Colonic mucosa (tissue), 4 donors: ENCODE measurements around the gene RAB40A. TPM values are rescaled to one million over a fixed set of nuclear protein-coding genes. Genes with fewer than 3 reads are reported as not detected.

Source experiments
- DNase-seq: peaks from one replicate; pipeline ENCODE4 v3.0.0-alpha.2; 2020
- H3K27ac ChIP-seq: fragments of 200-600 bp; one replicate; pipeline ENCODE4 v1.8.0; 2021
- H3K27me3 ChIP-seq: fragments of 200-600 bp; one replicate; pipeline ENCODE4 v1.8.0; 2021
- H3K36me3 ChIP-seq: fragments of 200-600 bp; one replicate; pipeline ENCODE4 v1.8.0; 2021
- H3K4me1 ChIP-seq: fragments of 200-600 bp; one replicate; pipeline ENCODE4 v1.8.0; 2021; ENCODE audit warnings: mild to moderate bottlenecking
- H3K4me3 ChIP-seq: fragments of 200-600 bp; one replicate; pipeline ENCODE4 v1.8.0; 2021
- H3K9ac ChIP-seq, 2 donors: one replicate each; pipeline ENCODE4 v1.7.0; 2013; ENCODE audit warnings: control low read depth in 2 of 2, low read depth in 2 of 2, low read length in 2 of 2
- H3K9me3 ChIP-seq: fragments of 200-600 bp; one replicate; pipeline ENCODE4 v1.8.0; 2021
- intact Hi-C: fragments of 100-400 bp; cut with DNase I; formaldehyde crosslinking; loops from one replicate; pipeline ENCODE4 v1.14.1; 2022
- total RNA-seq, 2 donors: library from RNA; stranded (reverse); fragmentation: NEBNext Ultra II Directional in 1 of 2; extraction: Animal tissue kit (Norgen Biotek cat#: 25700) in 1 of 2; gene quantifications; one replicate each; pipeline ENCODE4 v1.2.1, GENCODE V29; 2021
- TF ChIP-seq, protein P1 (sequence below): fragments of 200-600 bp; IDR thresholded peaks from one replicate; pipeline ENCODE4 v1.8.0; 2022; ENCODE audit warnings: antibody characterized with exemption, mild to moderate bottlenecking
- donor health status: healthy.
- donor health status: DM: no; HTN: no; CAD: no.
- donor health status: DM: no; HTN: no; CAD: no.

Gene RAB40A
- total RNA-seq, 2 donors from 2014 or later: 0.10 to 0.16 TPM

DNA sequence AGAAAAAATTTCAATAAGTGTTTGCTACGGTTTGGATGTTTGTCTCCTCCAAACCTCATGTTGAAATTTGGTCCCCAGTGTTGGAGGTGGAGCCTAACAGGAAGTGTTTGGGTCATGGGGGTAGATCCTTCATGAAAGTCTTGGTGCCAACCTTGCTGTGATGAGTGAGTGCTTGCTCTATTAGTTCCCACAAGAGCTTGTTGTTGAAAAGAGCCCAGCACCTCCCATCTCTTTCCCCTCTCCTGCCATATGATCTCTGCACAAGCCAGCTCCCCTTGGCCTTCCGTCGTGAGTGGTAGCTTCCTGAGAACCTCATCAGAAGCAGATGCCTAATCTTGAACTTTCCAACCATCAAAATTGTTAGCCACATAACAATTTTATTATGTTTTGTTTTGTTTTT is 10.3 kb upstream of the RAB40A start:
- H3K36me3 ChIP-seq: no peaks in the 10 kb centered on the region
- H3K9me3 ChIP-seq: no peaks in the 10 kb centered on the region
- H3K4me1 ChIP-seq: no peaks in the 10 kb centered on the region
- no peak overlapping the region for H3K27ac ChIP-seq
- no peak overlapping the region for H3K4me3 ChIP-seq
- H3K27me3 ChIP-seq: no peaks in the 10 kb centered on the region
- TF ChIP-seq, protein P1, sequence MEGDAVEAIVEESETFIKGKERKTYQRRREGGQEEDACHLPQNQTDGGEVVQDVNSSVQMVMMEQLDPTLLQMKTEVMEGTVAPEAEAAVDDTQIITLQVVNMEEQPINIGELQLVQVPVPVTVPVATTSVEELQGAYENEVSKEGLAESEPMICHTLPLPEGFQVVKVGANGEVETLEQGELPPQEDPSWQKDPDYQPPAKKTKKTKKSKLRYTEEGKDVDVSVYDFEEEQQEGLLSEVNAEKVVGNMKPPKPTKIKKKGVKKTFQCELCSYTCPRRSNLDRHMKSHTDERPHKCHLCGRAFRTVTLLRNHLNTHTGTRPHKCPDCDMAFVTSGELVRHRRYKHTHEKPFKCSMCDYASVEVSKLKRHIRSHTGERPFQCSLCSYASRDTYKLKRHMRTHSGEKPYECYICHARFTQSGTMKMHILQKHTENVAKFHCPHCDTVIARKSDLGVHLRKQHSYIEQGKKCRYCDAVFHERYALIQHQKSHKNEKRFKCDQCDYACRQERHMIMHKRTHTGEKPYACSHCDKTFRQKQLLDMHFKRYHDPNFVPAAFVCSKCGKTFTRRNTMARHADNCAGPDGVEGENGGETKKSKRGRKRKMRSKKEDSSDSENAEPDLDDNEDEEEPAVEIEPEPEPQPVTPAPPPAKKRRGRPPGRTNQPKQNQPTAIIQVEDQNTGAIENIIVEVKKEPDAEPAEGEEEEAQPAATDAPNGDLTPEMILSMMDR: no peak
- no peak for DNase-seq
- H3K9ac ChIP-seq: no peak overlapping the region
- intact Hi-C loops: no loop called here

DNA sequence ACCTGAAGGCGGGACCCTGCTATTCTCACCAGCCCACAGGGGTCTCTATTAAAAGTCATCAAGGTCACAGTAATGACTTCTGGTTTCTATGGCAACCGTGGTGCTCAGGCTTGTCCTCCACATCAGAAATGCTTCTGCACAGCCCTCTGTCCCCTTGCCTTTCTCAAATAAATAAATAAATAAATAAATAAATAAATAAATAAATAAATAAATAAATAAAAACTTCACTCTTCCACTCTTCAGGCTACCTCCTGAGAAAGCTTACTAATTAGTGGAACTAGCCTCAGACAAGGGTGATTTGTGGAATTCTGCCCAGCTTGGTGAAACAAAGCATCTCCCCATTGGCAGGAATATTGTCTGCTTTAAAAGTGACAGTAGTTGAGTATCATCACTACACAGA is 5.5 kb upstream of the RAB40A start:
- no peaks in the 10 kb centered on the region for H3K36me3 ChIP-seq
- DNase-seq: no peak
- intact Hi-C loops: no loop called here

DNA sequence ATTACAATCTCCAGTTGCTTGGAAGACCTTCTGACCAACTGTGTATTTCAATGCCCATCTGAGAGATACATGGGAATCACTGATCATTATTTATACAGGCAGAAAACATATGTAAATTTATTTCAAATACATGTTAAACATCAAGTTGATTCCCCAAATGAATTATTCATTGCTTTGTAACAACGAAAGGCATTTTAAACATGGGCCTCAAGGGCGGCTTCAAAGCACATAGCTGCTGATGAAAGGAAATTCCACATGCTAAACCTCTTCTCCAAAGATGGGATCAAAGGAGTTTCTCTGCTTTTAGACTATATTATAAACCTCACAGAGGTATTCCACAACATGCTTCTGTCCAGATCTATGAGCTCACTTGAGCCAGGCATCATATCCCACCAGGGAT is 4.3 kb upstream of the RAB40A start:
- intact Hi-C loops: no loop called here
- no peak for DNase-seq
- Histone ChIP-seq H3K36me3 (no peaks in the 10 kb centered on the region), H3K27me3 (no peaks in the 10 kb centered on the region), H3K4me1 (no peaks in the 10 kb centered on the region), H3K4me3 (no peak overlapping the region), H3K27ac (no peak overlapping the region), H3K9ac (no peak overlapping the region), H3K9me3 (no peaks in the 10 kb centered on the region)
- TF ChIP-seq, protein P1: no peak

More for the DNA sequence above, 5.5 kb upstream of the RAB40A start:
- no peaks in the 10 kb centered on the region for H3K27me3 ChIP-seq
- no peaks in the 10 kb centered on the region for H3K4me1 ChIP-seq
- TF ChIP-seq, protein P1: no peak
- no peak overlapping the region for H3K27ac ChIP-seq
- H3K9me3 ChIP-seq: no peaks in the 10 kb centered on the region
- no peak overlapping the region for H3K4me3 ChIP-seq
- H3K9ac ChIP-seq: no peak overlapping the region

DNA sequence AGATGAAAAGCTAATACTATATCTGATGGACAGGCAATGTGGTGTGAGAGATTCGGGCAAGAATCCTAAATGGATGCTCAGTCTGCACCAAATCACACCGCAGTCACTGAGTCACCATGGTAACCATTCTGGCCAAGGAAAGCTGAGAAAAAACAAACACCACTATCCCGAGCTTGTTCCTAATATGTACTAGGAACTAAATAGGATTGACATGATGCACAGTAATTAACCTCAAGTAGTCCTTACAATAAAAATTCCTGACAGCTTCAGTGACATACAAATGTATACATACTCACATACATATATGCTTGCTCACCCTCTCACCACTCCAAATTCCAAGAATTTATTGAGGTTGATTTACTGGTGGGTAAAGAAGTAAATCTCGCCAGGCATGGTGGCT is 1.1 kb upstream of the RAB40A start:
- Histone ChIP-seq H3K36me3 (no peaks in the 10 kb centered on the region), H3K9ac (no peak overlapping the region), H3K9me3 (no peaks in the 10 kb centered on the region), H3K4me1 (no peaks in the 10 kb centered on the region), H3K27ac (no peak overlapping the region), H3K27me3 (no peaks in the 10 kb centered on the region), H3K4me3 (no peak overlapping the region)
- TF ChIP-seq, protein P1: no peak
- intact Hi-C loops: no loop called here
- no peak for DNase-seq

DNA sequence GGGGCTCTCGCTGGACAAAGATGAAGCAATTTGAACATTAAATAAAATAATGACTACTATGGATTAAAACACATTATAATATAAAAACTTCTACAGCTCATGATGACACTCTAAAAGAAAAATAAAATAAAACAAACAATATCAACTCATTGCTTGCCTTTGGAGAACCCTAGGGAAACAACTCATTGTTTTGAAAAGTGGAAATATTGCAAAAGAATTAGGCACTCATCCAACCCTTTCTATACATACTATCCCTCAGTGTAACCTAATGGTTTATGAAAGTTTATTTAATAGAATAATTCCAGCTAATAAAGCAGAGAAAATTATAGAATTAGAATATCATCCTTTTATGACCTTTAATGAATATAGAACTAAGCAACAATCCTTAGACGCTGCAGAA is 718 bp downstream of the RAB40A start:
- Histone ChIP-seq H3K4me1 (no peaks in the 10 kb centered on the region), H3K36me3 (no peaks in the 10 kb centered on the region), H3K27me3 (no peaks in the 10 kb centered on the region), H3K4me3 (no peak overlapping the region), H3K9me3 (no peaks in the 10 kb centered on the region), H3K9ac (no peak overlapping the region), H3K27ac (no peak overlapping the region)
- DNase-seq: no peak
- TF ChIP-seq, protein P1: no peak
- intact Hi-C loops: no loop called here

DNA sequence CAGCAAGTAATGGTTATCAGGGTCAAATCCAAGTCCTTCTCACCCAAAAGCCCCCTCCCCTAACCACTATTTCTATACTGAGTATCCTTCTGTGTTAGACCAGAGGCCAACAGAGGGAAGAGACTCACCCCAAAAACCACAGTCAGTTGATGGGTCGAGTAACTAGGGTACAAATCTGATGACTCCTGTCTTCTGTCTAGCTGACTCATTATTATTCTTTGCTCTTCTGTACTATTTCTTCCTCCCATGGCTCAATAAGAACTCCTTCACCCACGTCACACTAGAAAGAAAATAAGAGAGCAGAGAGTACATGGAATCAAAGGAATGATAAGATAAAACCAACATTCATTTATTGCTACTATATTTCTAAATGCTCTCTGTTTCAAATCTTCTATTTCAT is 2.0 kb downstream of the RAB40A start:
- no peak for DNase-seq
- TF ChIP-seq, protein P1: no peak
- Histone ChIP-seq H3K36me3 (no peaks in the 10 kb centered on the region), H3K4me1 (no peaks in the 10 kb centered on the region), H3K27ac (no peak overlapping the region), H3K27me3 (no peaks in the 10 kb centered on the region), H3K9me3 (no peaks in the 10 kb centered on the region), H3K4me3 (no peak overlapping the region), H3K9ac (no peak overlapping the region)
- intact Hi-C loops: no loop called here
